Activated CD4-positive, alpha-beta T cell treated with anti-CD3 and anti-CD28 coated beads, Interleukin-2, amount 10 ng/mL, durations not matched to agents 7 days and 5 days (primary cell): Measurements from ENCODE around the gene FGFBP1. TPM values are rescaled to one million over a fixed set of nuclear protein-coding genes. Genes with fewer than 3 reads are reported as not detected.

Source experiments
- CTCF ChIA-PET: fragments of 350-600 bp; sonication (Branson Sonifier 250); formaldehyde crosslinking; loops from one replicate; lab custom pipeline; 2021; ENCODE audit warnings: antibody characterized with exemption; lab: Charles Lee
- POLR2A ChIA-PET: fragments of 350-600 bp; sonication (Branson Sonifier 250); formaldehyde crosslinking; loops from one replicate; lab custom pipeline; 2021; ENCODE audit warnings: antibody characterized with exemption; lab: Charles Lee
- DNase-seq: peaks from one replicate; pipeline ENCODE4 v3.0.0-alpha.2; 2020
- H3K27ac Mint-ChIP-seq: one replicate; pipeline ENCODE4 v1.8.0; 2021; ENCODE audit warnings: mild to moderate bottlenecking, moderate library complexity, mixed read lengths
- H3K27me3 Mint-ChIP-seq: one replicate; pipeline ENCODE4 v1.8.0; 2021; ENCODE audit warnings: mixed read lengths
- H3K36me3 Mint-ChIP-seq: one replicate; pipeline ENCODE4 v1.8.0; 2021; ENCODE audit warnings: low read depth, mixed read lengths
- H3K4me1 Mint-ChIP-seq: one replicate; pipeline ENCODE4 v1.8.0; 2021; ENCODE audit warnings: mixed read lengths
- H3K4me3 Mint-ChIP-seq: one replicate; pipeline ENCODE4 v1.8.0; 2021; ENCODE audit warnings: mild to moderate bottlenecking, moderate library complexity, mixed read lengths
- H3K9me3 Mint-ChIP-seq: one replicate; pipeline ENCODE4 v1.8.0; 2021; ENCODE audit warnings: mixed read lengths
- total RNA-seq, 2 experiments: library from RNA; stranded (reverse); gene quantifications; one replicate each; pipeline ENCODE4 v1.2.3, GENCODE V29; 2021

Gene FGFBP1
- total RNA-seq, 2 experiments from 2014 or later: not detected

GRCh38 chr4:15899511-15899910 is 39.0 kb downstream of the FGFBP1 start:
- POLR2A ChIA-PET: no interaction called here
- no peak overlapping the region for H3K4me3 Mint-ChIP-seq
- H3K27ac Mint-ChIP-seq: no peak overlapping the region
- DNase-seq: no peak
- H3K9me3 Mint-ChIP-seq: no peaks in the 10 kb centered on the region
- peaks cover 11% of the 10 kb centered on the region for H3K4me1 Mint-ChIP-seq
- peaks cover 51% of the 10 kb centered on the region for H3K27me3 Mint-ChIP-seq
- no peaks in the 10 kb centered on the region for H3K36me3 Mint-ChIP-seq
- CTCF ChIA-PET: no interaction called here

GRCh38 chr4:15898902-15899301 is 39.6 kb downstream of the FGFBP1 start:
- peaks cover 46% of the 10 kb centered on the region for H3K27me3 Mint-ChIP-seq
- H3K27ac Mint-ChIP-seq: no peak overlapping the region
- H3K36me3 Mint-ChIP-seq: no peaks in the 10 kb centered on the region
- DNase-seq: no peak
- CTCF ChIA-PET: no interaction called here
- POLR2A ChIA-PET: no interaction called here
- no peaks in the 10 kb centered on the region for H3K9me3 Mint-ChIP-seq
- no peak overlapping the region for H3K4me3 Mint-ChIP-seq
- H3K4me1 Mint-ChIP-seq: peaks cover 11% of the 10 kb centered on the region

GRCh38 chr4:15897577-15897976 is 41.0 kb downstream of the FGFBP1 start:
- Mint-ChIP-seq H3K4me1 (peaks cover 9% of the 10 kb centered on the region), H3K27ac (no peak overlapping the region), H3K36me3 (no peaks in the 10 kb centered on the region), H3K4me3 (no peak overlapping the region), H3K9me3 (no peaks in the 10 kb centered on the region), H3K27me3 (peaks cover 42% of the 10 kb centered on the region)
- POLR2A ChIA-PET: no interaction called here
- DNase-seq: no peak
- CTCF ChIA-PET: interaction anchor here (1.2 kb wide), 1 partner anchor 15 kb away, joined by 3 read pairs; no protein-coding TSS in a partner anchor

GRCh38 chr4:15894921-15895916 is 43.3 kb downstream of the FGFBP1 start:
- Mint-ChIP-seq H3K4me1 (no peaks in the 10 kb centered on the region), H3K9me3 (no peaks in the 10 kb centered on the region), H3K27ac (no peak overlapping the region), H3K36me3 (no peaks in the 10 kb centered on the region), H3K4me3 (no peak overlapping the region), H3K27me3 (peaks cover 39% of the 10 kb centered on the region)
- no peak for DNase-seq
- ChIA-PET POLR2A (no interaction called here), CTCF (no interaction called here)

DNA sequence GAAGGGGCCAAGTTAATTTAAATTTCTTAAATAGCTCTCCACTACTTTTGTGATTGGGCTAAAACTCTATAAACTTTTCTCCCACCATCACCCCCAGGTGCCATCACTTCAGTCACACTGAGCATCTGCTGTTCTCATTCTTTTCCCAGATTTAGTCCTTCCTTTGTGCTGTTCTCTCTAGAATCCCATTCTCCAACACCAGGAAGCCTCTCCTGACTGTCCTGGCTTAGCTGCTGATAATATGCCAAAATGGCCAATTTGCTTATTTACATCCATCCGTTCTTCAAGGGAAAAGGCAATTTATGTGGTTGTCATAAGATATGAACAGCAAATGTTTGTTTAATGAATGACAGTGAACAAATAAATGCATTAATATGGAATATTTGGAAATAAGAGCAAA is 44.1 kb downstream of the FGFBP1 start:
- CTCF ChIA-PET: no interaction called here
- Mint-ChIP-seq H3K27me3 (peaks cover 33% of the 10 kb centered on the region), H3K9me3 (no peaks in the 10 kb centered on the region)

GRCh38 chr4:15893962-15894361 is 44.6 kb downstream of the FGFBP1 start:
- H3K9me3 Mint-ChIP-seq: no peaks in the 10 kb centered on the region
- H3K27ac Mint-ChIP-seq: no peak overlapping the region
- H3K4me3 Mint-ChIP-seq: no peak overlapping the region
- ChIA-PET POLR2A (no interaction called here), CTCF (no interaction called here)
- H3K36me3 Mint-ChIP-seq: no peaks in the 10 kb centered on the region
- no peaks in the 10 kb centered on the region for H3K4me1 Mint-ChIP-seq
- no peak for DNase-seq
- H3K27me3 Mint-ChIP-seq: peaks cover 30% of the 10 kb centered on the region

More for the DNA sequence above, 44.1 kb downstream of the FGFBP1 start:
- H3K4me3 Mint-ChIP-seq: no peak overlapping the region
- H3K36me3 Mint-ChIP-seq: no peaks in the 10 kb centered on the region
- POLR2A ChIA-PET: no interaction called here
- DNase-seq: no peak
- H3K27ac Mint-ChIP-seq: no peak overlapping the region
- no peaks in the 10 kb centered on the region for H3K4me1 Mint-ChIP-seq

- DNase-seq: no peak
- no peak overlapping the region for H3K27ac Mint-ChIP-seq
- no peaks in the 10 kb centered on the region for H3K9me3 Mint-ChIP-seq
- CTCF ChIA-PET: no interaction called here
- H3K4me1 Mint-ChIP-seq: no peaks in the 10 kb centered on the region
- no peaks in the 10 kb centered on the region for H3K36me3 Mint-ChIP-seq
- H3K4me3 Mint-ChIP-seq: no peak overlapping the region
- POLR2A ChIA-PET: no interaction called here
- peaks cover 12% of the 10 kb centered on the region for H3K27me3 Mint-ChIP-seq
Observed at GRCh38 chr4:15891312-15891711, 47.2 kb downstream of the FGFBP1 start.

- no peaks in the 10 kb centered on the region for H3K9me3 Mint-ChIP-seq
- no peaks in the 10 kb centered on the region for H3K36me3 Mint-ChIP-seq
- H3K27me3 Mint-ChIP-seq: peaks cover 5% of the 10 kb centered on the region
- H3K4me3 Mint-ChIP-seq: no peak overlapping the region
- DNase-seq: no peak
- ChIA-PET CTCF (interaction anchor here (0.6 kb wide), 1 partner anchor 365 kb away, joined by 3 read pairs; no protein-coding TSS in a partner anchor), POLR2A (interaction anchor here (0.6 kb wide), 1 partner anchor 547 kb away, joined by 3 read pairs; no protein-coding TSS in a partner anchor)
- H3K4me1 Mint-ChIP-seq: no peaks in the 10 kb centered on the region
- no peak overlapping the region for H3K27ac Mint-ChIP-seq
Observed at GRCh38 chr4:15890246-15890829, 48.2 kb downstream of the FGFBP1 start.

DNA sequence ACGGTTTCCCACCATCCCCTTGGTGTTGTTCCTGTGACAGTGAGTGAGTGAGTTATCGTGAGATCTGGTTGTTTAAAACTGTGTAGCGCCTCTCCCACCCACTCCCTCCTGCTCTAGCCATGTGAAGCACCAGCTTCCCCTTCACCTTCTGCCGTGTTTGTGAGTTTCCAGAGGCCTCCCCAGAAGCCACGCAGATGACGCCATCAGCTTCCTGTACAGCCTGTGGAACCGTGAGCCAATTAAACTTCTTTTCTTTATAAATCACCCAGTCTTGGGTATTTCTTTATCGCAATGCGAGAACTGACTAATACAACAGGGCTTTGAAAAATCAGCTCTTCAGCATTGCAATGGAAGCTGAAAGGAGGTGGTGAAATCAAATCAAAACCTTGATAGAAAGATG is 50.0 kb downstream of the FGFBP1 start:
- Mint-ChIP-seq H3K4me1 (no peaks in the 10 kb centered on the region), H3K9me3 (no peaks in the 10 kb centered on the region), H3K27ac (no peak overlapping the region), H3K4me3 (no peak overlapping the region), H3K27me3 (peaks cover 14% of the 10 kb centered on the region), H3K36me3 (no peaks in the 10 kb centered on the region)
- ChIA-PET CTCF (interaction anchor here (1.2 kb wide), 1 partner anchor 25 kb away, joined by 3 read pairs; no protein-coding TSS in a partner anchor), POLR2A (interaction anchor here (0.7 kb wide), 1 partner anchor 48 kb away, joined by 3 read pairs; no protein-coding TSS in a partner anchor)
- DNase-seq: no peak

Other genes with a start within 250 kb of the FGFBP1 start
- gene BST1, start 235.7 kb downstream of the FGFBP1 start, total RNA-seq: 1 to 10 TPM in 1 of 2 experiments, under 1 TPM in 1; 0.82 to 1.0 TPM
- 10 to 100 TPM; 87.4 to 95.3 TPM for gene CD38, start 160.4 kb downstream of the FGFBP1 start, total RNA-seq
- gene FGFBP2, start 24.4 kb upstream of the FGFBP1 start, total RNA-seq: 1 to 10 TPM; 5.6 to 6.3 TPM
- gene PROM1, start 145.3 kb upstream of the FGFBP1 start, total RNA-seq: not detected